Left ventricle myocardium inferior (tissue), 1 donor: ENCODE measurements around the gene PNKD. TPM values are rescaled to one million over a fixed set of nuclear protein-coding genes. Genes with fewer than 3 reads are reported as not detected.

Experiments used
- DNase-seq: peaks from one replicate; pipeline ENCODE4 v3.0.0-alpha.2; 2020
- H3K27ac ChIP-seq: fragments of 200-600 bp; replicated peaks from 2 replicates; pipeline ENCODE4 v1.8.0; 2021
- H3K27me3 ChIP-seq: fragments of 200-600 bp; 2 replicates; pipeline ENCODE4 v1.8.0; 2021; ENCODE audit warnings: low read depth
- H3K36me3 ChIP-seq: fragments of 200-600 bp; 2 replicates; pipeline ENCODE4 v1.8.0; 2021
- H3K4me1 ChIP-seq: fragments of 200-600 bp; 2 replicates; pipeline ENCODE4 v1.8.0; 2021
- H3K4me3 ChIP-seq: fragments of 200-600 bp; 2 replicates; pipeline ENCODE4 v1.8.0; 2021; ENCODE audit warnings: mild to moderate bottlenecking, moderate library complexity
- H3K9me3 ChIP-seq: fragments of 200-600 bp; replicated peaks from 2 replicates; pipeline ENCODE4 v1.8.0; 2021
- intact Hi-C: fragments of 100-400 bp; cut with micrococcal nuclease; formaldehyde crosslinking; loops from one replicate; pipeline ENCODE4 v1.11.0; 2022
- total RNA-seq: library from RNA; stranded (reverse); fragmentation: NEBNext Ultra II Directional; extraction: Animal tissue kit (Norgen Biotek cat#: 25700); gene quantifications from one replicate; pipeline ENCODE4 v1.2.1, GENCODE V29; 2021
- TF ChIP-seq, protein P1 (sequence below): fragments of 200-600 bp; IDR thresholded peaks from 2 replicates; pipeline ENCODE4 v1.8.0; 2021; ENCODE audit warnings: antibody characterized with exemption, mild to moderate bottlenecking, borderline replicate concordance
- donor health status: DM: no; HTN: yes; CAD: no; lungs with severe emphysema.

Gene PNKD
- total RNA-seq, 1 donor from 2014 or later = 75.4 TPM

- TF ChIP-seq, protein P1, sequence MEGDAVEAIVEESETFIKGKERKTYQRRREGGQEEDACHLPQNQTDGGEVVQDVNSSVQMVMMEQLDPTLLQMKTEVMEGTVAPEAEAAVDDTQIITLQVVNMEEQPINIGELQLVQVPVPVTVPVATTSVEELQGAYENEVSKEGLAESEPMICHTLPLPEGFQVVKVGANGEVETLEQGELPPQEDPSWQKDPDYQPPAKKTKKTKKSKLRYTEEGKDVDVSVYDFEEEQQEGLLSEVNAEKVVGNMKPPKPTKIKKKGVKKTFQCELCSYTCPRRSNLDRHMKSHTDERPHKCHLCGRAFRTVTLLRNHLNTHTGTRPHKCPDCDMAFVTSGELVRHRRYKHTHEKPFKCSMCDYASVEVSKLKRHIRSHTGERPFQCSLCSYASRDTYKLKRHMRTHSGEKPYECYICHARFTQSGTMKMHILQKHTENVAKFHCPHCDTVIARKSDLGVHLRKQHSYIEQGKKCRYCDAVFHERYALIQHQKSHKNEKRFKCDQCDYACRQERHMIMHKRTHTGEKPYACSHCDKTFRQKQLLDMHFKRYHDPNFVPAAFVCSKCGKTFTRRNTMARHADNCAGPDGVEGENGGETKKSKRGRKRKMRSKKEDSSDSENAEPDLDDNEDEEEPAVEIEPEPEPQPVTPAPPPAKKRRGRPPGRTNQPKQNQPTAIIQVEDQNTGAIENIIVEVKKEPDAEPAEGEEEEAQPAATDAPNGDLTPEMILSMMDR = no peak
- no peaks in the 10 kb centered on the region for H3K27me3 ChIP-seq
- H3K27ac ChIP-seq = peak overlapping the region; percentile 88
- intact Hi-C loops = no loop called here
- peaks cover 39% of the 10 kb centered on the region for H3K36me3 ChIP-seq
- DNase-seq = no peak
- H3K4me1 ChIP-seq = peaks cover 78% of the 10 kb centered on the region
- peak overlapping the region; percentile 32 for H3K4me3 ChIP-seq
- no peaks in the 10 kb centered on the region for H3K9me3 ChIP-seq
Observed at GRCh38 chr2:218261423-218262236, 8.7 kb upstream of the PNKD start.

DNA sequence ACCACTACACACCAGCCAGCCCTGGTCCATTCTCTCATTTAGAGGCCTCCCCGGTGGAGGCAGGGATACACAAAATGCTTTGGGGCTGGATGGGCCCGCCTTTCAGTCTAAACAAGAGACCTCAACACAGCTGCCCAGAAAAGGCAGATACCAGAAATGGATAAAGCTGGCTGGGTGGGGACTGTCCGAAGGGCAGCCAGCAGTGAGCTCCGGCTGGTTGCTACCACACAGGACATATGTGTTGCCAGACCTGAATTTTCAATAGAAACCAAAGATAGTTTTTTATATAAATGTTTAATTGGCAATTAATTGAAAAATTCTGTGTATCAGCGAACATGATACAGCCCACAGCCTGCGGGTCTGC, 8.1 kb upstream of the PNKD start:
- Histone ChIP-seq H3K36me3 (peaks cover 45% of the 10 kb centered on the region), H3K27me3 (no peaks in the 10 kb centered on the region), H3K4me1 (peaks cover 75% of the 10 kb centered on the region), H3K9me3 (no peaks in the 10 kb centered on the region), H3K4me3 (no peak overlapping the region), H3K27ac (peak overlapping the region; percentile 88)
- TF ChIP-seq, protein P1 = no peak
- no peak for DNase-seq
- intact Hi-C loops = no loop called here

DNA sequence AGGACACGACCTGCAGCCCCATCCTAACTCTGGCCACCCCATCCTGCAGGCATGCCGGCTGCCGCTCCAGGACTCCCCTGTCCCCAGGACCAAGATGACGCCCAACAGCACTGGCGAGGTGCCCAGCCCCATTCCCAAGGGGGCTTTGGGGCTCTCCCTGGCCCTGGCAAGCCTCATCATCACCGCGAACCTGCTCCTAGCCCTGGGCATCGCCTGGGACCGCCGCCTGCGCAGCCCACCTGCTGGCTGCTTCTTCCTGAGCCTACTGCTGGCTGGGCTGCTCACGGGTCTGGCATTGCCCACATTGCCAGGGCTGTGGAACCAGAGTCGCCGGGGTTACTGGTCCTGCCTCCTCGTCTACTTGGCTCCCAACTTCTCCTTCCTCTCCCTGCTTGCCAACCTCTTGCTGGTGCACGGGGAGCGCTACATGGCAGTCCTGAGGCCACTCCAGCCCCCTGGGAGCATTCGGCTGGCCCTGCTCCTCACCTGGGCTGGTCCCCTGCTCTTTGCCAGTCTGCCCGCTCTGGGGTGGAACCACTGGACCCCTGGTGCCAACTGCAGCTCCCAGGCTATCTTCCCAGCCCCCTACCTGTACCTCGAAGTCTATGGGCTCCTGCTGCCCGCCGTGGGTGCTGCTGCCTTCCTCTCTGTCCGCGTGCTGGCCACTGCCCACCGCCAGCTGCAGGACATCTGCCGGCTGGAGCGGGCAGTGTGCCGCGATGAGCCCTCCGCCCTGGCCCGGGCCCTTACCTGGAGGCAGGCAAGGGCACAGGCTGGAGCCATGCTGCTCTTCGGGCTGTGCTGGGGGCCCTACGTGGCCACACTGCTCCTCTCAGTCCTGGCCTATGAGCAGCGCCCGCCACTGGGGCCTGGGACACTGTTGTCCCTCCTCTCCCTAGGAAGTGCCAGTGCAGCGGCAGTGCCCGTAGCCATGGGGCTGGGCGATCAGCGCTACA, 7.4 kb upstream of the PNKD start:
- H3K4me1 ChIP-seq = peaks cover 72% of the 10 kb centered on the region
- TF ChIP-seq, protein P1 = no peak
- intact Hi-C loops = no loop called here
- DNase-seq = no peak
- H3K9me3 ChIP-seq = no peaks in the 10 kb centered on the region
- H3K27me3 ChIP-seq = no peaks in the 10 kb centered on the region
- H3K4me3 ChIP-seq = no peak overlapping the region
- H3K36me3 ChIP-seq = peaks cover 51% of the 10 kb centered on the region
- H3K27ac ChIP-seq = peak overlapping the region; percentile 88

GRCh38 chr2:218263817-218264641, 6.3 kb upstream of the PNKD start:
- Histone ChIP-seq H3K36me3 (peaks cover 55% of the 10 kb centered on the region), H3K27me3 (no peaks in the 10 kb centered on the region), H3K9me3 (no peaks in the 10 kb centered on the region), H3K4me3 (no peak overlapping the region), H3K27ac (peak overlapping the region; percentile 27), H3K4me1 (peaks cover 72% of the 10 kb centered on the region)
- intact Hi-C loops = no loop called here
- DNase-seq = no peak
- TF ChIP-seq, protein P1 = no peak
